ENCODE data around the gene SPECC1.

GRCh38 chr17:20171741-20172365 is 162.7 kb downstream of the SPECC1 start:
- no peak for TF ChIP-seq CTCF (IDR thresholded peaks at IDR 0.05 in 2 of 3, conservative IDR thresholded peaks at IDR 0.05 in 1 of 3; ENCODE audit: borderline replicate concordance in 1 of 3, insufficient read depth in 1 of 3, low read depth in 2 of 3, low read length in 2 of 3)
- no peak for TF ChIP-seq REST (IDR thresholded peaks at IDR 0.05; ENCODE audit: low read depth)
- no peak for TF ChIP-seq ZNF274 (IDR thresholded peaks at IDR 0.05; ENCODE audit: low read depth, low read length)
- no peak for TF ChIP-seq ATF3 (IDR thresholded peaks at IDR 0.05)
- no peak for TF ChIP-seq EZH2phosphoT487 (IDR thresholded peaks at IDR 0.05; ENCODE audit: borderline replicate concordance)
- no peak for TF ChIP-seq SP1 (IDR thresholded peaks at IDR 0.05; ENCODE audit: low read depth)
- TF ChIP-seq EZH2 (IDR thresholded peaks at IDR 0.05): no peak
- TF ChIP-seq POLR2A (IDR thresholded peaks at IDR 0.05; ENCODE audit: borderline replicate concordance, extremely low read depth, insufficient read depth, insufficient read length): no peak

Measured in HCT116 (cell line).